K562 (cell line): ENCODE results near the gene NUAK1. TPM values are rescaled to one million over a fixed set of nuclear protein-coding genes. Genes with fewer than 3 reads are reported as not detected.

Experiments
- ATAC-seq: fragments of 200-7000 bp; cut with Tn5 transposase; 3 replicates; pipeline ENCODE4 v1.9.1; 2020; ENCODE audit warnings: moderate library complexity
- BruUV-seq: library from RNA; stranded (reverse); fragments of 400-500 nt; replicated peaks from 2 replicates; lab custom pipeline; 2021; lab: Mats Ljungman, UMichigan
- CTCF ChIA-PET: fragments of 300-600 bp; formaldehyde crosslinking; extraction: SDS; loops from one replicate; lab custom pipeline; 2021; ENCODE audit warnings: low intra/inter-chr PET ratio; lab: Yijun Ruan, JAX
- POLR2A ChIA-PET: fragments of 300-600, 350-650 bp; sonication (Branson Sonifier 250); formaldehyde crosslinking; extraction: SDS; loops from one replicate; lab custom pipeline; 2021; ENCODE audit warnings: antibody characterized with exemption, inconsistent platforms; lab: Yijun Ruan, JAX
- DNase-seq, 4 experiments: peaks; one replicate each; pipeline versions ENCODE4 v3.0.0 to v3.0.0-alpha.2; 2011 to 2018; ENCODE audit warnings: low spot score in 3 of 4, mixed read lengths in 3 of 4; ENCODE audit errors: extremely low read depth in 1 of 4
- FAIRE-seq: peaks from 2 replicates; lab custom pipeline; 2011; peaks lifted over from hg19 to GRCh38; lab: Jason Lieb, UNC
- H2AFZ ChIP-seq: 2 replicates; pipeline ENCODE4 v1.6.0; 2011; ENCODE audit warnings: low read depth, low read length, control low read depth, inconsistent platforms
- H3K27ac ChIP-seq: fragments of 200-600 bp; 3 replicates; pipeline ENCODE4 v1.8.0; 2011; ENCODE audit warnings: low read depth, mild to moderate bottlenecking, control low read depth, inconsistent platforms, low read length, moderate library complexity, mixed read lengths; ENCODE audit errors: extremely low read depth
- H3K27me3 ChIP-seq, 2 experiments: fragments of 300-600 bp in 1 of 2; 2 replicates in 1 of 2; 3 replicates in 1 of 2; pipeline versions ENCODE4 v1.6.0 to v1.8.0; 2011; ENCODE audit warnings: inconsistent platforms in 2 of 2, low read length in 2 of 2, mild to moderate bottlenecking in 1 of 2, mixed read lengths in 1 of 2, moderate library complexity in 1 of 2; ENCODE audit not compliant: control insufficient read depth in 2 of 2, insufficient read depth in 2 of 2
- H3K36me3 ChIP-seq: fragments of 300-600 bp; 3 replicates; pipeline ENCODE4 v1.8.0; 2011; ENCODE audit warnings: mild to moderate bottlenecking, low read length, inconsistent platforms; ENCODE audit not compliant: control insufficient read depth, insufficient read depth
- H3K4me1 ChIP-seq, 2 experiments: fragments of 200-600 bp in 1 of 2; replicated peaks in 1 of 2; 2 replicates in 1 of 2; 3 replicates in 1 of 2; pipeline versions ENCODE4 v1.5.1 to v1.8.0; 2011; ENCODE audit warnings: inconsistent platforms in 2 of 2, low read length in 2 of 2, mild to moderate bottlenecking in 1 of 2, mixed read lengths in 1 of 2, moderate library complexity in 1 of 2; ENCODE audit not compliant: control insufficient read depth in 2 of 2, insufficient read depth in 2 of 2
- H3K4me2 ChIP-seq: 2 replicates; pipeline ENCODE4 v1.6.1; 2011; ENCODE audit warnings: low read length, control low read depth, inconsistent platforms, mixed read lengths; ENCODE audit not compliant: insufficient read depth
- H3K4me3 ChIP-seq: fragments of 200-600 bp; sonication (generic), shearing (Covaris generic); 2 replicates; pipeline ENCODE4 v1.5.1; 2016; ENCODE audit warnings: control low read depth, inconsistent platforms
- H3K79me2 ChIP-seq: fragments of 200-600 bp; 3 replicates; pipeline ENCODE4 v1.8.0; 2011; ENCODE audit warnings: low read length, inconsistent platforms; ENCODE audit not compliant: control insufficient read depth, insufficient read depth
- H3K9ac ChIP-seq, 2 experiments: 2 replicates each; pipeline versions ENCODE4 v1.6.0 to v1.6.1; 2011; ENCODE audit warnings: low read depth in 2 of 2, low read length in 2 of 2, control low read depth in 1 of 2, inconsistent platforms in 1 of 2, mild to moderate bottlenecking in 1 of 2, mixed read lengths in 1 of 2; ENCODE audit not compliant: insufficient read depth in 1 of 2
- H3K9me1 ChIP-seq: one replicate; pipeline ENCODE4 v1.6.0; 2011; ENCODE audit warnings: inconsistent platforms, mild to moderate bottlenecking, low read length, moderate library complexity; ENCODE audit not compliant: control insufficient read depth, insufficient read depth
- H3K9me3 ChIP-seq: replicated peaks from 2 replicates; pipeline ENCODE4 v1.5.1; 2011; ENCODE audit warnings: low read depth, low read length, inconsistent platforms; ENCODE audit not compliant: control insufficient read depth, insufficient read depth
- H4K20me1 ChIP-seq: replicated peaks from 2 replicates; pipeline ENCODE4 v1.6.1; 2011; ENCODE audit warnings: low read length, inconsistent platforms, mixed read lengths; ENCODE audit not compliant: control insufficient read depth, insufficient read depth
- ELF4 ChIP-seq: fragments of 450-650 bp; formaldehyde crosslinking; IDR thresholded peaks from 2 replicates; pipeline ENCODE4 v1.4.0; 2022; ENCODE audit warnings: missing genetic modification characterization
- ETV5 ChIP-seq: sonication (generic); formaldehyde crosslinking; IDR thresholded peaks from 2 replicates; pipeline ENCODE4 v1.4.0; 2020; ENCODE audit warnings: low read depth, mild to moderate bottlenecking, missing genetic modification reagents
- HNRNPUL1 ChIP-seq: fragments of 200-400 bp; formaldehyde crosslinking; IDR thresholded peaks from 2 replicates; pipeline ENCODE4 v1.6.1; 2017; ENCODE audit warnings: low read length
- KLF13 ChIP-seq: fragments of 450-650 bp; IDR thresholded peaks from 2 replicates; pipeline ENCODE4 v1.6.1; 2016; ENCODE audit warnings: missing genetic modification characterization, low read depth, mild to moderate bottlenecking, missing compliant biosample characterization, moderate library complexity, borderline replicate concordance
- MXI1 ChIP-seq: IDR thresholded peaks from 2 replicates; pipeline ENCODE4 v1.6.1; 2011; ENCODE audit warnings: low read depth, mild to moderate bottlenecking, improper control_type of control experiment, low read length
- PHF8 ChIP-seq: fragments of 200-600 bp; sonication (generic); IDR thresholded peaks from 2 replicates; pipeline ENCODE4 v1.6.1; 2012; ENCODE audit warnings: mixed run types, mild to moderate bottlenecking, inconsistent platforms, low read length, moderate library complexity, borderline replicate concordance
- SIRT6 ChIP-seq: IDR thresholded peaks from one replicate; pipeline ENCODE4 v1.6.1; 2012; ENCODE audit warnings: low read depth, mild to moderate bottlenecking, control low read depth, inconsistent platforms, low read length, moderate library complexity
- SMARCB1 ChIP-seq: IDR thresholded peaks from 2 replicates; pipeline ENCODE4 v1.6.1; 2011; ENCODE audit warnings: improper control_type of control experiment, low read depth; ENCODE audit not compliant: insufficient read length
- ZNF561 ChIP-seq: fragments of 450-650 bp; formaldehyde crosslinking; conservative IDR thresholded peaks from 2 replicates; pipeline ENCODE4 v1.4.0; 2020; ENCODE audit warnings: mild to moderate bottlenecking, moderate library complexity
- ZNF668 ChIP-seq: fragments of 250-450 bp; sonication (Bioruptor Pico); IDR thresholded peaks from 2 replicates; pipeline ENCODE4 v1.8.0; 2022; ENCODE audit warnings: mild to moderate bottlenecking, inconsistent platforms
- ZSCAN29 ChIP-seq: fragments of 450-650 bp; IDR thresholded peaks from 2 replicates; pipeline ENCODE4 v1.6.1; 2017
- WGBS: fragments of 100-300 bp; shearing (Covaris generic); methylation state at CpG from one replicate; pipeline ENCODE4 v1.1.6; 2016; ENCODE audit warnings: low coverage, mixed read lengths; ENCODE audit not compliant: insufficient coverage; ENCODE audit errors: missing lambda C conversion rate; 5-methylcytosine and 5-hydroxymethylcytosine counted together
- in situ Hi-C: fragments of 300-500 bp; cut with MboI; formaldehyde crosslinking; loops from 4 replicates; pipeline ENCODE4 v1.15.0; 2018; ENCODE audit warnings: inconsistent platforms, mixed read lengths
- intact Hi-C: fragments of 100-400 bp; cut with micrococcal nuclease; formaldehyde crosslinking; loops from 2 replicates; pipeline ENCODE4 v1.14.2; 2022
- polyA plus RNA-seq, 8 experiments: library from polyadenylated mRNA; depleted of rRNA in 4 of 8; stranded (reverse) in 5 of 8; unstranded in 3 of 8; fragments of >200 nt; fragmentation: Nextera tagmentation in 2 of 8; fragmentation: Illumina TruSeq in 1 of 8; extraction: Ambion mirVana in 2 of 8; extraction: Trizol in 1 of 8; gene quantifications; 2 replicates each; pipeline versions ENCODE4 v1.2.1 to v1.2.3, GENCODE V29; 2011 to 2014; ENCODE audit warnings: inconsistent platforms in 1 of 8, missing spikeins in 1 of 8
- total RNA-seq, 7 experiments: library from RNA; depleted of rRNA in 6 of 7; stranded (reverse); fragments of >200 nt in 6 of 7; fragmentation: Illumina TruSeq in 2 of 7; extraction: Trizol in 2 of 7; gene quantifications; 2 replicates each; pipeline versions ENCODE4 v1.2.1 to v1.2.3, GENCODE V29; 2011 to 2021; ENCODE audit warnings: low replicate concordance in 1 of 7
- TF ChIP-seq, protein P1 (sequence below): fragments of 200-800 bp; sonication (Bioruptor generic); IDR thresholded peaks from 2 replicates; pipeline ENCODE4 v1.6.1; 2017; ENCODE audit warnings: missing genetic modification characterization, missing compliant biosample characterization
- TF ChIP-seq, protein P2 (sequence below), 2 experiments: fragments of 450-650 bp in 1 of 2; sonication (generic) in 1 of 2; formaldehyde crosslinking; conservative IDR thresholded peaks; 2 replicates each; pipeline versions ENCODE4 v1.4.0 to v1.8.1; 2020 to 2022; ENCODE audit warnings: mild to moderate bottlenecking in 1 of 2, missing genetic modification reagents in 1 of 2
- TF ChIP-seq, protein P3 (sequence below): sonication (generic); formaldehyde crosslinking; IDR thresholded peaks from 2 replicates; pipeline ENCODE4 v1.8.0; 2023; ENCODE audit warnings: mild to moderate bottlenecking, missing genetic modification reagents
- TF ChIP-seq, protein P4 (sequence below): fragments of 250-450 bp; sonication (Bioruptor Pico); IDR thresholded peaks from 2 replicates; pipeline ENCODE4 v1.5.0; 2021; ENCODE audit warnings: mild to moderate bottlenecking, moderate library complexity

Gene NUAK1
- total and polyA plus RNA-seq, 9 of the 15 experiments (the other 6 are each of a cell fraction or from before 2014, with no cell fraction given), result 0.02 TPM; not detected in 8

DNA sequence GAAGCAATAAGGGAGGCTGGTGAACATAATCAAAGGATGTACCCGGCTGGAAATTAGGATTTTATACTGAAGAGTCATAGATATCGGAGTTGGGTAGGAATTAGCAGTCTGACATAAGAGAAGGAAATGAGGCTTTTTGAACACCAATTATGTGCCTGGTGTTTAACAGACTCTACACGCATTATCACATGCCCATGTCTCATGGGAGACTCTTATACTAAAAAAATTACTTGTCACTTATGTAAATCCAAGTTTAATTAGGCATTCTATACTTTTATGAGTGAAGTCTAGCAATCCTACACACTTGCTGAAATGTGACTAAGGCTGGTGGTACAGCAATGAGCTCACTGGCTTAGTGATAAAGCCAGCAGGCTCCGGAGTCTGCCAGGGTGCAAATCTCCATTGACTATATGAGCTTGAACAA, 93.5 kb downstream of the NUAK1 start:
- 1% methylated on average over 4 of the region's 4 CpGs for WGBS
- peaks cover 3 to 8% of the 10 kb centered on the region in 2 experiments; a peak in 3 of 5 replicates for H3K27me3 ChIP-seq
- DNase-seq, result no peak
- H2AFZ ChIP-seq, result no peak overlapping the region
- H3K9me1 ChIP-seq, result no peaks in the 10 kb centered on the region
- H4K20me1 ChIP-seq, result no peaks in the 10 kb centered on the region
- H3K4me2 ChIP-seq, result no peak overlapping the region
- H3K9me3 ChIP-seq, result no peaks in the 10 kb centered on the region
- H3K9ac ChIP-seq, result no peak overlapping the region
- H3K27ac ChIP-seq, result no peak overlapping the region
- H3K36me3 ChIP-seq, result no peaks in the 10 kb centered on the region
- intact Hi-C loops, result no loop called here
- H3K4me1 ChIP-seq, result 0 out of 5 replicates have a peak, but pooled peaks cover 0 to 2% of the 10 kb centered on the region in 2 experiments
- no peaks in the 10 kb centered on the region for H3K79me2 ChIP-seq
- no peak for ATAC-seq
- CTCF ChIA-PET, result no interaction called here
- in situ Hi-C loops, result no loop called here
- POLR2A ChIA-PET, result no interaction called here
- no peak for FAIRE-seq
- no peak overlapping the region for H3K4me3 ChIP-seq
- no TSS peak for BruUV-seq
- TF ChIP-seq, protein P1, sequence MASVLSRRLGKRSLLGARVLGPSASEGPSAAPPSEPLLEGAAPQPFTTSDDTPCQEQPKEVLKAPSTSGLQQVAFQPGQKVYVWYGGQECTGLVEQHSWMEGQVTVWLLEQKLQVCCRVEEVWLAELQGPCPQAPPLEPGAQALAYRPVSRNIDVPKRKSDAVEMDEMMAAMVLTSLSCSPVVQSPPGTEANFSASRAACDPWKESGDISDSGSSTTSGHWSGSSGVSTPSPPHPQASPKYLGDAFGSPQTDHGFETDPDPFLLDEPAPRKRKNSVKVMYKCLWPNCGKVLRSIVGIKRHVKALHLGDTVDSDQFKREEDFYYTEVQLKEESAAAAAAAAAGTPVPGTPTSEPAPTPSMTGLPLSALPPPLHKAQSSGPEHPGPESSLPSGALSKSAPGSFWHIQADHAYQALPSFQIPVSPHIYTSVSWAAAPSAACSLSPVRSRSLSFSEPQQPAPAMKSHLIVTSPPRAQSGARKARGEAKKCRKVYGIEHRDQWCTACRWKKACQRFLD (CRISPR knock-in tag), result no peak
- TF ChIP-seq, protein P2, sequence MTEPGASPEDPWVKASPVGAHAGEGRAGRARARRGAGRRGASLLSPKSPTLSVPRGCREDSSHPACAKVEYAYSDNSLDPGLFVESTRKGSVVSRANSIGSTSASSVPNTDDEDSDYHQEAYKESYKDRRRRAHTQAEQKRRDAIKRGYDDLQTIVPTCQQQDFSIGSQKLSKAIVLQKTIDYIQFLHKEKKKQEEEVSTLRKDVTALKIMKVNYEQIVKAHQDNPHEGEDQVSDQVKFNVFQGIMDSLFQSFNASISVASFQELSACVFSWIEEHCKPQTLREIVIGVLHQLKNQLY (CRISPR knock-in tag; conservative IDR thresholded peaks at IDR 0.05), result no peak
- TF ChIP-seq ETV5 (CRISPR knock-in tag) (no peak), KLF13 (tag) (no peak), SMARCB1 (no peak), ZSCAN29 (no peak), MXI1 (no peak), HNRNPUL1 (no peak), PHF8 (no peak), ZNF668 (no peak), SIRT6 (no peak), ELF4 (CRISPR knock-in tag) (no peak), ZNF561 (CRISPR knock-in tag) (no peak)
- TF ChIP-seq, protein P3, sequence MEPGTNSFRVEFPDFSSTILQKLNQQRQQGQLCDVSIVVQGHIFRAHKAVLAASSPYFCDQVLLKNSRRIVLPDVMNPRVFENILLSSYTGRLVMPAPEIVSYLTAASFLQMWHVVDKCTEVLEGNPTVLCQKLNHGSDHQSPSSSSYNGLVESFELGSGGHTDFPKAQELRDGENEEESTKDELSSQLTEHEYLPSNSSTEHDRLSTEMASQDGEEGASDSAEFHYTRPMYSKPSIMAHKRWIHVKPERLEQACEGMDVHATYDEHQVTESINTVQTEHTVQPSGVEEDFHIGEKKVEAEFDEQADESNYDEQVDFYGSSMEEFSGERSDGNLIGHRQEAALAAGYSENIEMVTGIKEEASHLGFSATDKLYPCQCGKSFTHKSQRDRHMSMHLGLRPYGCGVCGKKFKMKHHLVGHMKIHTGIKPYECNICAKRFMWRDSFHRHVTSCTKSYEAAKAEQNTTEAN, result no peak
- TF ChIP-seq, protein P4, sequence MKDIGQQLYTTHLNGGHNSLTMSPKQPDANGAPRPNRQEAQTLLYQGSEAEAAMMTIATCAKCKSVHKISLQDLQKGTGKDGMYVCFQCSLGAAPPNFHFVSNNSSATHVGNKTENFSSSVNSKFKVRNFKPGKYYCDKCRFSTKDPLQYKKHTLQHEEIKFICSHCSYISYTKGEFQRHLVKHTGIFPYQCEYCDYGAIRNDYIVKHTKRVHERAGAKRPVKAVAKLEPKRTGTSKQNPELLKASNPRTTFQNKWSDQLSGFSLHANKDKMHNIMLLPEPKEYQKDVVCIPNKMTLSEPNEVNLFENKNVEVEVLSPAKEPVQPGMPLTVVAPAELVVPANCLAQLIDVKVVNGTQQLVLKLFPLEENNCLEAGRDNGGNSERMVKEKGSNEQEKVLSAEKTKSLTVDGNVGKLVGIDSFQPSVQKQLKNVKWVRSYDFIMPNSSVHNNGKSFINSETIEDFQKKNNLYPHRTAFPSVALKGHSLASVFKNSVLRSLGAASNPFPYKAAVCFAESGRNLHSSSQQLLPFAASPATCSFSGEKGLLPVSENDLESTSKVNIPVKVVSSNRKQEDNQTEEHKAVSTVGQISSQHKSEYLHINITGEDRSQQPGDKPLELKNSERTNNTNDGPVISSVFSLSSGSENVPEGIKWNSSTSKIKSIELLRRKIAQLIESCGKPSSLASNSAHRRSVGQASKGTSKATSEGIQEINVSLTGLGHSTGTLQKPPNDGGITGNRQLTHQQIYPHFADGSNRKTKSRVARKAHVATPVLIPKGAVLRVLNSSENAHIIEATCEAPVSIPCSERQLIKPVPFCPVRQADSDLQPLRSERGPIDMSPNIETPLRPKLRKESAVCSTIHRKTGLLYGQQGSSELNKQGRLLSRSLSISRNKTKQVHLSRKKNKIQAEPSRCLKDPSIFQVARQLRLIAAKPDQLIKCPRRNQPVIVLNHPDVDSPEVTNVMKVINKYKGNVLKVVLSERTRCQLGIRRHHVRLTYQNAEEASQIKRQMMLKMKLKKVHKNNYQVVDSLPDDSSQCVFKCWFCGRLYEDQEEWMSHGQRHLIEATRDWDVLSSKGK (CRISPR knock-in tag), result no peak
